HepG2 (cell line): ENCODE data around the gene CFAP46. TPM values are rescaled to one million over a fixed set of nuclear protein-coding genes. Genes with fewer than 3 reads are reported as not detected.
A peak's percentile ranks its signal among the peaks of the same experiment; 100 is the strongest.

Experiments
- BRD4 ChIP-seq: sonication (generic); formaldehyde crosslinking; IDR thresholded peaks from 2 replicates; pipeline ENCODE4 v1.4.0; 2020; ENCODE audit warnings: missing genetic modification reagents
- CBX5 ChIP-seq: sonication (generic); formaldehyde crosslinking; IDR thresholded peaks from 2 replicates; pipeline ENCODE4 v1.4.0; 2020; ENCODE audit warnings: missing genetic modification reagents, borderline replicate concordance
- CTCF ChIP-seq: sonication (generic); formaldehyde crosslinking; IDR thresholded peaks from 2 replicates; pipeline ENCODE4 v1.5.0; 2020; ENCODE audit warnings: mild to moderate bottlenecking, missing genetic modification reagents, moderate library complexity
- FOXM1 ChIP-seq: sonication (generic); formaldehyde crosslinking; IDR thresholded peaks from 2 replicates; pipeline ENCODE4 v1.5.0; 2020; ENCODE audit warnings: missing genetic modification reagents
- JDP2 ChIP-seq: sonication (generic); formaldehyde crosslinking; IDR thresholded peaks from 2 replicates; pipeline ENCODE4 v1.8.1; 2022; ENCODE audit warnings: missing genetic modification reagents, borderline replicate concordance
- MAZ ChIP-seq, 2 experiments: sonication (generic) in 1 of 2; formaldehyde crosslinking in 1 of 2; IDR thresholded peaks; 2 replicates each; pipeline versions ENCODE4 v1.5.0 to v1.6.1; 2012 to 2020; ENCODE audit warnings: low read depth in 2 of 2, mild to moderate bottlenecking in 2 of 2, borderline replicate concordance in 1 of 2, improper control_type of control experiment in 1 of 2, low read length in 1 of 2, missing genetic modification reagents in 1 of 2, moderate library complexity in 1 of 2
- RAD21 ChIP-seq: fragments of 450-650 bp; formaldehyde crosslinking; IDR thresholded peaks from 2 replicates; pipeline ENCODE4 v1.5.0; 2020; ENCODE audit warnings: mild to moderate bottlenecking
- RFX1 ChIP-seq: fragments of 450-650 bp; IDR thresholded peaks from 2 replicates; pipeline ENCODE4 v1.6.1; 2017
- SNRNP70 ChIP-seq: fragments of 200-400 bp; formaldehyde crosslinking; IDR thresholded peaks from 2 replicates; pipeline ENCODE4 v1.6.1; 2017; ENCODE audit warnings: mild to moderate bottlenecking, low read depth, low read length, moderate library complexity
- WIZ ChIP-seq: sonication (generic); formaldehyde crosslinking; IDR thresholded peaks from 2 replicates; pipeline ENCODE4 v1.5.1; 2020; ENCODE audit warnings: mild to moderate bottlenecking, missing genetic modification reagents
- ZFP36L2 ChIP-seq: sonication (generic); formaldehyde crosslinking; IDR thresholded peaks from 2 replicates; pipeline ENCODE4 v1.4.0; 2020; ENCODE audit warnings: missing genetic modification reagents
- ZNF143 ChIP-seq: sonication (generic); formaldehyde crosslinking; IDR thresholded peaks from 2 replicates; pipeline ENCODE4 v1.4.0; 2020; ENCODE audit warnings: missing genetic modification reagents
- ZNF207 ChIP-seq: fragments of 450-650 bp; IDR thresholded peaks from 2 replicates; pipeline ENCODE4 v1.6.1; 2016; ENCODE audit warnings: antibody characterized with exemption, borderline replicate concordance
- ZNF512 ChIP-seq: sonication (generic); formaldehyde crosslinking; IDR thresholded peaks from 2 replicates; pipeline ENCODE4 v1.4.0; 2020; ENCODE audit warnings: mild to moderate bottlenecking, missing genetic modification reagents
- ZNF563 ChIP-seq: sonication (generic); formaldehyde crosslinking; IDR thresholded peaks from 2 replicates; pipeline ENCODE4 v1.8.0; 2022; ENCODE audit warnings: mild to moderate bottlenecking, moderate library complexity, missing genetic modification reagents
- polyA plus RNA-seq, 8 experiments: library from polyadenylated mRNA; depleted of rRNA in 3 of 8; stranded (reverse) in 7 of 8; unstranded in 1 of 8; fragments of >200 nt; fragmentation: Illumina TruSeq in 4 of 8; extraction: Trizol in 4 of 8; gene quantifications; 2 replicates each; pipeline versions ENCODE4 v1.2.1 to v1.2.3, GENCODE V29; 2011 to 2016; ENCODE audit warnings: low read depth in 4 of 8, missing spikeins in 1 of 8, mixed read lengths in 1 of 8; ENCODE audit not compliant: insufficient read depth in 1 of 8
- total RNA-seq, 5 experiments: library from RNA; depleted of rRNA; stranded (reverse); fragments of >200 nt; fragmentation: Illumina TruSeq; extraction: Trizol; gene quantifications; 2 replicates each; pipeline ENCODE4 v1.2.3, GENCODE V29; 2016; ENCODE audit warnings: low read depth in 1 of 5
- TF ChIP-seq, protein P1 (sequence below): sonication (generic); formaldehyde crosslinking; IDR thresholded peaks from 2 replicates; pipeline ENCODE4 v1.4.0; 2020; ENCODE audit warnings: missing genetic modification reagents, borderline replicate concordance
- TF ChIP-seq, protein P2 (sequence below): IDR thresholded peaks from 2 replicates; pipeline ENCODE4 v1.6.1; 2016; ENCODE audit warnings: low read depth
- TF ChIP-seq, protein P3 (sequence below): sonication (generic); formaldehyde crosslinking; IDR thresholded peaks from 2 replicates; pipeline ENCODE4 v1.5.0; 2020; ENCODE audit warnings: missing genetic modification reagents, mild to moderate bottlenecking, borderline replicate concordance

Gene CFAP46
- total and polyA plus RNA-seq, 2 of the 13 experiments (the other 11 are each of a cell fraction or from before 2014, with no cell fraction given) = 0.24 to 0.84 TPM

DNA sequence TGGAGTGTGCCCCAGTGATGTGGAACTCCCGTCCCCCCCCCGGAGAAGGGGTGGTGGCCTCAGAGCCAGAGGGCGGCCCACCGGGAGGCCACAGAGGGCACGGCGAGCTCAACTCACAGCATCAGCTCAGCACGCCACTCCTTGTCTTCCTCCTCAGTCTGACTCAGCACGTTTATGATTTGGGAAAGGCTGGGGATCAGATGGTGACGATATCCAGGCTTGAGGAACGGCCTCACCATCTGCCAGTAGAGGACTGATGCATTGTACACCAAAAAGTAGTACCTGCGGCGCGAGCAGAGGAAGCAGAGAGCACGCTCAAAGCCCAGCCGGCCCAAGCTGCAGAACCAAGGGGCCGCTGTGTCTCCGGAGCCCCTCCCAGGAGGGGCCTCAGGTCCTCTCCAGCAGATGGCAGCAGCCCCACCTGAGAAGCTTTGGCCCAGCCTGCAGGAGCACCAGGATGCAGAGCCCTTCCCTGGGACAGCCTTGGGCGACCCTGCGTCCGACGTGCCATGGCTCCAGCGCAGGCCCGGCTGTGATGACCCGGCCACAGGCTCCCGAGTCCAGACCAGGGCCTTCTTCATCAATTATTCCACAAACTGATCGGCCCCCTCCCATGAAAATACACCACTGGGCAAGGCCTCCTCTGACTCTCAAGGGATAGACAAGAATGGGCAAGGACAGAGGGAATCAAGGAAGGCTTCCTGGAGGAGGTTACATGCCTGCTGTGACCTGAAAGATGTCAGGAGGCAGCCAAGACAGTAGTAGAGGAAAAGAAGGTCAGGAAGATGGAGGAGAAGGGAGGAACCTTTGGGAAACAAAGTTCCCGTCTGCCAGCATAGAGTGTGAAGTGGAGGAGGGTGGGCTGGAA, 3.7 kb downstream of the CFAP46 start (continued):
- TF ChIP-seq WIZ (CRISPR knock-in tag) (no peak), ZNF143 (CRISPR knock-in tag) (no peak), CTCF (CRISPR knock-in tag) (peak; percentile 64), FOXM1 (CRISPR knock-in tag) (no peak), MAZ (IDR thresholded peaks at IDR 0.05; ENCODE audit: borderline replicate concordance, low read depth, low read length) (peak; percentile 56; the same call in 1 of the 2 replicates), MAZ (CRISPR knock-in tag; IDR thresholded peaks at IDR 0.05; ENCODE audit: low read depth) (no peak), SNRNP70 (no peak), ZFP36L2 (CRISPR knock-in tag) (no peak), BRD4 (CRISPR knock-in tag) (no peak), RAD21 (CRISPR knock-in tag) (0 out of 2 replicates have a peak, but pooled peaks have one; percentile 17), ZNF512 (CRISPR knock-in tag) (no peak), RFX1 (no peak), CBX5 (CRISPR knock-in tag) (no peak), ZNF563 (CRISPR knock-in tag) (no peak), ZNF207 (no peak), JDP2 (no peak)
- TF ChIP-seq, protein P1, sequence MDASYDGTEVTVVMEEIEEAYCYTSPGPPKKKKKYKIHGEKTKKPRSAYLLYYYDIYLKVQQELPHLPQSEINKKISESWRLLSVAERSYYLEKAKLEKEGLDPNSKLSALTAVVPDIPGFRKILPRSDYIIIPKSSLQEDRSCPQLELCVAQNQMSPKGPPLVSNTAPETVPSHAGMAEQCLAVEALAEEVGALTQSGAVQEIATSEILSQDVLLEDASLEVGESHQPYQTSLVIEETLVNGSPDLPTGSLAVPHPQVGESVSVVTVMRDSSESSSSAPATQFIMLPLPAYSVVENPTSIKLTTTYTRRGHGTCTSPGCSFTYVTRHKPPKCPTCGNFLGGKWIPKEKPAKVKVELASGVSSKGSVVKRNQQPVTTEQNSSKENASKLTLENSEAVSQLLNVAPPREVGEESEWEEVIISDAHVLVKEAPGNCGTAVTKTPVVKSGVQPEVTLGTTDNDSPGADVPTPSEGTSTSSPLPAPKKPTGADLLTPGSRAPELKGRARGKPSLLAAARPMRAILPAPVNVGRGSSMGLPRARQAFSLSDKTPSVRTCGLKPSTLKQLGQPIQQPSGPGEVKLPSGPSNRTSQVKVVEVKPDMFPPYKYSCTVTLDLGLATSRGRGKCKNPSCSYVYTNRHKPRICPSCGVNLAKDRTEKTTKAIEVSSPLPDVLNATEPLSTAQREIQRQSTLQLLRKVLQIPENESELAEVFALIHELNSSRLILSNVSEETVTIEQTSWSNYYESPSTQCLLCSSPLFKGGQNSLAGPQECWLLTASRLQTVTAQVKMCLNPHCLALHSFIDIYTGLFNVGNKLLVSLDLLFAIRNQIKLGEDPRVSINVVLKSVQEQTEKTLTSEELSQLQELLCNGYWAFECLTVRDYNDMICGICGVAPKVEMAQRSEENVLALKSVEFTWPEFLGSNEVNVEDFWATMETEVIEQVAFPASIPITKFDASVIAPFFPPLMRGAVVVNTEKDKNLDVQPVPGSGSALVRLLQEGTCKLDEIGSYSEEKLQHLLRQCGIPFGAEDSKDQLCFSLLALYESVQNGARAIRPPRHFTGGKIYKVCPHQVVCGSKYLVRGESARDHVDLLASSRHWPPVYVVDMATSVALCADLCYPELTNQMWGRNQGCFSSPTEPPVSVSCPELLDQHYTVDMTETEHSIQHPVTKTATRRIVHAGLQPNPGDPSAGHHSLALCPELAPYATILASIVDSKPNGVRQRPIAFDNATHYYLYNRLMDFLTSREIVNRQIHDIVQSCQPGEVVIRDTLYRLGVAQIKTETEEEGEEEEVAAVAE (CRISPR knock-in tag) = no peak
- TF ChIP-seq, protein P2, sequence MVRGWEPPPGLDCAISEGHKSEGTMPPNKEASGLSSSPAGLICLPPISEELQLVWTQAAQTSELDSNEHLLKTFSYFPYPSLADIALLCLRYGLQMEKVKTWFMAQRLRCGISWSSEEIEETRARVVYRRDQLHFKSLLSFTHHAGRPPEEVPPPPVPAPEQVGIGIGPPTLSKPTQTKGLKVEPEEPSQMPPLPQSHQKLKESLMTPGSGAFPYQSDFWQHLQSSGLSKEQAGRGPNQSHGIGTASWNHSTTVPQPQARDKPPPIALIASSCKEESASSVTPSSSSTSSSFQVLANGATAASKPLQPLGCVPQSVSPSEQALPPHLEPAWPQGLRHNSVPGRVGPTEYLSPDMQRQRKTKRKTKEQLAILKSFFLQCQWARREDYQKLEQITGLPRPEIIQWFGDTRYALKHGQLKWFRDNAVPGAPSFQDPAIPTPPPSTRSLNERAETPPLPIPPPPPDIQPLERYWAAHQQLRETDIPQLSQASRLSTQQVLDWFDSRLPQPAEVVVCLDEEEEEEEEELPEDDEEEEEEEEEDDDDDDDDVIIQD (CRISPR knock-in tag) = no peak
- TF ChIP-seq, protein P3, sequence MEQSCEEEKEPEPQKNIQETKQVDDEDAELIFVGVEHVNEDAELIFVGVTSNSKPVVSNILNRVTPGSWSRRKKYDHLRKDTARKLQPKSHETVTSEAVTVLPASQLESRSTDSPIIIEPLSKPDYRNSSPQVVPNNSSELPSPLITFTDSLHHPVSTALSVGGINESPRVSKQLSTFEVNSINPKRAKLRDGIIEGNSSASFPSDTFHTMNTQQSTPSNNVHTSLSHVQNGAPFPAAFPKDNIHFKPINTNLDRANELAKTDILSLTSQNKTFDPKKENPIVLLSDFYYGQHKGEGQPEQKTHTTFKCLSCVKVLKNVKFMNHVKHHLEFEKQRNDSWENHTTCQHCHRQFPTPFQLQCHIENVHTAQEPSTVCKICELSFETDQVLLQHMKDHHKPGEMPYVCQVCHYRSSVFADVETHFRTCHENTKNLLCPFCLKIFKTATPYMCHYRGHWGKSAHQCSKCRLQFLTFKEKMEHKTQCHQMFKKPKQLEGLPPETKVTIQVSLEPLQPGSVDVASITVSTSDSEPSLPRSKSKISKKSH (CRISPR knock-in tag) = no peak
